Measurements from ENCODE around the gene WDFY3. TPM values are rescaled to one million over a fixed set of nuclear protein-coding genes. Genes with fewer than 3 reads are reported as not detected.

The WDFY3 gene
- total and polyA plus RNA-seq, 2 of the 4 experiments (the other 2 are of a cell fraction) = 12.5 to 58.1 TPM

DNA sequence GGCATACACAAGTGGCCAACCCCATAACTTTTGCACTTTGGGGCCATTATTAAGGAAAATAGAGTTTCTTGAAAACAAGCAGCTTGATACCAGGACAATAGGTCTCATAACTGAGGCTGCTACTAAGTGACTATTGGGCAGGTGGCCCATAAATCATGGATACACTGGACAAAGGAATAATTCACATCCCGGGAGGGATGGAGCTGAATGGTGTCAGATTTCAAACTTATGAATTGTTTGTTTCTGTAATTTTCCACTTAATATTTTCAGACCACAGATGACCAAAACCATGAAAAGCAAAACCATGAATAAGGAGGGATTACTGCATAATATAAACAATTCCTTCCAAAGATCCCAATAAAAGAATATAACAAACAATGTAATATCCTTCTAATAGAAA lies 114.4 kb downstream of the WDFY3 start:
- in situ Hi-C loops (cut with MboI; ENCODE audit: low sequenced_read_pairs) (no loop called here), dilution Hi-C loops (cut with HindIII; ENCODE audit: low sequenced_read_pairs, unreplicated experiment) (no loop called here), intact Hi-C loops (cut with micrococcal nuclease) (no loop called here)
- no peak overlapping the region for H2BK5ac ChIP-seq (ENCODE audit: low read depth, low read length, poor library complexity, severe bottlenecking)
- H3K18ac ChIP-seq (ENCODE audit: low read depth, low read length) = no peak overlapping the region
- peaks cover 3% of the 10 kb centered on the region for H4K20me1 ChIP-seq (ENCODE audit: insufficient read depth, low read length)
- H3K4me3 ChIP-seq (ENCODE audit: insufficient read depth, low read depth, low read length) = no peak overlapping the region
- no peak overlapping the region for H3K4me2 ChIP-seq (ENCODE audit: low read depth, low read length)
- H4K8ac ChIP-seq (ENCODE audit: low read depth in 2 of 2, low read length in 2 of 2) = no peak overlapping the region
- no TSS peak for BruUV-seq (replicated peaks)
- DNase-seq (peak; percentile 43), ATAC-seq (ENCODE audit: low read depth) (no peak; the same call in 1 of the 2 replicates)
- H3K79me1 ChIP-seq (ENCODE audit: low read depth in 1 of 2, low read length in 2 of 2) = peaks cover 16 to 31% of the 10 kb centered on the region in 2 experiments
- no peaks in the 10 kb centered on the region for H3K9me3 ChIP-seq (ENCODE audit: control insufficient read depth, insufficient read depth, low read length)
- no peak overlapping the region for H4K5ac ChIP-seq (ENCODE audit: low read depth, low read length)
- H3K4me1 ChIP-seq (ENCODE audit: control insufficient read depth, insufficient read depth, low read length) = no peaks in the 10 kb centered on the region
- H3K23ac ChIP-seq (ENCODE audit: low read depth, low read length) = no peak overlapping the region
- no peak overlapping the region for H2BK15ac ChIP-seq (ENCODE audit: low read depth, low read length)
- no peak overlapping the region for H2BK120ac ChIP-seq (ENCODE audit: low read depth, low read length)
- no peak overlapping the region for H2AK5ac ChIP-seq (ENCODE audit: low read depth, low read length)
- no peak overlapping the region for H2BK20ac ChIP-seq (ENCODE audit: low read depth, low read length)
- no CpG with 5 or more reads among the region's 1 CpG for WGBS, 2 experiments (ENCODE audit: extremely low coverage in 2 of 2, insufficient read length in 1 of 2)
- H2AFZ ChIP-seq (replicated peaks; ENCODE audit: low read length, poor library complexity) = no peak overlapping the region
- H3K9ac ChIP-seq (ENCODE audit: low read depth, low read length) = no peak overlapping the region
- TF ChIP-seq NFE2L2 (IDR thresholded peaks at IDR 0.05; ENCODE audit: low read depth, low read length) = no peak
- no peak for TF ChIP-seq CHD1 (IDR thresholded peaks at IDR 0.05; ENCODE audit: low read depth, low read length)
- no peak for TF ChIP-seq RFX5 (IDR thresholded peaks at IDR 0.05; ENCODE audit: low read depth, low read length)
- no peak for TF ChIP-seq MAFK (IDR thresholded peaks at IDR 0.05; ENCODE audit: low read depth, low read length)
- TF ChIP-seq MAZ (IDR thresholded peaks at IDR 0.05; ENCODE audit: borderline replicate concordance, low read depth, low read length) = no peak
- no peak overlapping the region for H3K4ac ChIP-seq (ENCODE audit: low read depth, low read length)
- H3K56ac ChIP-seq (ENCODE audit: extremely low read depth, insufficient read depth, low read length) = no peak overlapping the region
- POLR2A ChIA-PET (ENCODE audit: unreplicated experiment) = no interaction called here
- H3K36me3 ChIP-seq (ENCODE audit: control insufficient read depth, insufficient read depth, low read length) = peaks cover 12% of the 10 kb centered on the region
- no peak overlapping the region for H2AK9ac ChIP-seq (replicated peaks; ENCODE audit: low read depth, low read length, poor library complexity)
- CTCF ChIA-PET = no interaction called here
- no peak overlapping the region for H4K91ac ChIP-seq (ENCODE audit: insufficient read depth, low read depth, low read length)
- H3K14ac ChIP-seq (replicated peaks; ENCODE audit: low read depth, low read length) = no peak overlapping the region
- H3K9me1 ChIP-seq (ENCODE audit: insufficient read depth, low read length) = peaks cover 2% of the 10 kb centered on the region; the same call in 1 of the 2 replicates
- no peak overlapping the region for H3K27ac ChIP-seq (ENCODE audit: insufficient read depth, low read length)
- H3K27me3 ChIP-seq (ENCODE audit: control insufficient read depth, insufficient read depth, low read length) = no peaks in the 10 kb centered on the region
